ENCODE data around the gene ACAA1. TPM values are rescaled to one million over a fixed set of nuclear protein-coding genes. Genes with fewer than 3 reads are reported as not detected.

ACAA1 gene
- total and polyA plus RNA-seq, 9 of the 15 experiments (the other 6 are each of a cell fraction or from before 2014, with no cell fraction given): 4.0 to 88.9 (median 57.2) TPM

DNA sequence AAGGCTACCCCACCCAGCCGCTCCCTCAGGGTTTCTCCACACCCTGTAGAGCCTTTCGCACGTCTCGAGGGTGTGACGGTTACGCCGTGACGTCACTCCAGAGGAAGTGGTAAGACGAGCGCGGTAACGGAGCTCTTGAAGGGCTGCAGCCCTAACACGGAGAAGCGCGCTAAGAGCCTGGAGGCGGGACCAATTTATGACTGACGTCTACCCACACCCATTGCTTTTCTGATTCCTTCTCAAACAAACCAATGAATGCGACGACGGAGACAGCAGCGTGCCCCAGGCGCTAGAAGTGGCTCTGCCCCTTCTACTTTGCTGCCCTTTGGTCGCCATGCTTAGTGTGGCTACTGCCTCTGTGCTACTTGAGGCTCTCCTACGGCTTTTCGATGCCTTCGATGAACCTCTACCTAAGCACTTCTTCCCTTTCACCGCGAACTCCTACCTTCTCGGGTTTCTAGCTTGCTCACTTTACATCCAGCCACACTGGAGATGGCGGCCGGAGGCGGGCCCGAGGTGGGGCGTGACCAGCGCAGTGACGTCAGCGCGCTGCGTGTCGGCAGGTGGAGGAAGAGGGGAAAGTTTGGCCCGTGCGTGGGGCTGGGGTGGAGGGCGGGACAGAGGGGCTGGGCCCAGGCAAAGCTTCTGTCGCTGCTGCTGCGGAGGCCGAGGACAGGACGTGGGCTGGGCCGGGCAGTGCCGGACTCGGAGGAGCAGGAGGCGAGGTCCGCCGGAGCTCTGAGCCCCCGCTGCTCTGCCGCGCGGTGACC, 28.2 kb upstream of the ACAA1 start, which contains the start of gene OXSR1 (continued):
- TF ChIP-seq, protein P1, sequence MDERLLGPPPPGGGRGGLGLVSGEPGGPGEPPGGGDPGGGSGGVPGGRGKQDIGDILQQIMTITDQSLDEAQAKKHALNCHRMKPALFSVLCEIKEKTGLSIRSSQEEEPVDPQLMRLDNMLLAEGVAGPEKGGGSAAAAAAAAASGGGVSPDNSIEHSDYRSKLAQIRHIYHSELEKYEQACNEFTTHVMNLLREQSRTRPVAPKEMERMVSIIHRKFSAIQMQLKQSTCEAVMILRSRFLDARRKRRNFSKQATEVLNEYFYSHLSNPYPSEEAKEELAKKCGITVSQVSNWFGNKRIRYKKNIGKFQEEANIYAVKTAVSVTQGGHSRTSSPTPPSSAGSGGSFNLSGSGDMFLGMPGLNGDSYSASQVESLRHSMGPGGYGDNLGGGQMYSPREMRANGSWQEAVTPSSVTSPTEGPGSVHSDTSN (CRISPR knock-in tag; IDR thresholded peaks at IDR 0.05; ENCODE audit: low read depth): peak; percentile 77
- TF ChIP-seq, protein P1 (tag; conservative IDR thresholded peaks at IDR 0.05; ENCODE audit: low read depth): peak; percentile 99
- no peak; the same call in 1 of the 2 replicates for TF ChIP-seq BACH1 (tag; IDR thresholded peaks at IDR 0.05)
- peak; percentile 69 for TF ChIP-seq U2AF1 (optimal IDR thresholded peaks at IDR 0.05; ENCODE audit: low read depth, low read length)
- peak; percentile 99 for TF ChIP-seq KHSRP (IDR thresholded peaks at IDR 0.05)
- no peak for TF ChIP-seq ZSCAN32 (CRISPR knock-in tag; IDR thresholded peaks at IDR 0.05)
- TF ChIP-seq NCOA2 (IDR thresholded peaks at IDR 0.05; ENCODE audit: partially characterized antibody in 2 of 2): no peak
- peak; percentile 97 for TF ChIP-seq NFYB (IDR thresholded peaks at IDR 0.05; ENCODE audit: extremely low read depth, insufficient read length)
- no peak for TF ChIP-seq RBM17 (IDR thresholded peaks at IDR 0.05; ENCODE audit: borderline replicate concordance, low read depth, low read length)
- TF ChIP-seq, protein P2, sequence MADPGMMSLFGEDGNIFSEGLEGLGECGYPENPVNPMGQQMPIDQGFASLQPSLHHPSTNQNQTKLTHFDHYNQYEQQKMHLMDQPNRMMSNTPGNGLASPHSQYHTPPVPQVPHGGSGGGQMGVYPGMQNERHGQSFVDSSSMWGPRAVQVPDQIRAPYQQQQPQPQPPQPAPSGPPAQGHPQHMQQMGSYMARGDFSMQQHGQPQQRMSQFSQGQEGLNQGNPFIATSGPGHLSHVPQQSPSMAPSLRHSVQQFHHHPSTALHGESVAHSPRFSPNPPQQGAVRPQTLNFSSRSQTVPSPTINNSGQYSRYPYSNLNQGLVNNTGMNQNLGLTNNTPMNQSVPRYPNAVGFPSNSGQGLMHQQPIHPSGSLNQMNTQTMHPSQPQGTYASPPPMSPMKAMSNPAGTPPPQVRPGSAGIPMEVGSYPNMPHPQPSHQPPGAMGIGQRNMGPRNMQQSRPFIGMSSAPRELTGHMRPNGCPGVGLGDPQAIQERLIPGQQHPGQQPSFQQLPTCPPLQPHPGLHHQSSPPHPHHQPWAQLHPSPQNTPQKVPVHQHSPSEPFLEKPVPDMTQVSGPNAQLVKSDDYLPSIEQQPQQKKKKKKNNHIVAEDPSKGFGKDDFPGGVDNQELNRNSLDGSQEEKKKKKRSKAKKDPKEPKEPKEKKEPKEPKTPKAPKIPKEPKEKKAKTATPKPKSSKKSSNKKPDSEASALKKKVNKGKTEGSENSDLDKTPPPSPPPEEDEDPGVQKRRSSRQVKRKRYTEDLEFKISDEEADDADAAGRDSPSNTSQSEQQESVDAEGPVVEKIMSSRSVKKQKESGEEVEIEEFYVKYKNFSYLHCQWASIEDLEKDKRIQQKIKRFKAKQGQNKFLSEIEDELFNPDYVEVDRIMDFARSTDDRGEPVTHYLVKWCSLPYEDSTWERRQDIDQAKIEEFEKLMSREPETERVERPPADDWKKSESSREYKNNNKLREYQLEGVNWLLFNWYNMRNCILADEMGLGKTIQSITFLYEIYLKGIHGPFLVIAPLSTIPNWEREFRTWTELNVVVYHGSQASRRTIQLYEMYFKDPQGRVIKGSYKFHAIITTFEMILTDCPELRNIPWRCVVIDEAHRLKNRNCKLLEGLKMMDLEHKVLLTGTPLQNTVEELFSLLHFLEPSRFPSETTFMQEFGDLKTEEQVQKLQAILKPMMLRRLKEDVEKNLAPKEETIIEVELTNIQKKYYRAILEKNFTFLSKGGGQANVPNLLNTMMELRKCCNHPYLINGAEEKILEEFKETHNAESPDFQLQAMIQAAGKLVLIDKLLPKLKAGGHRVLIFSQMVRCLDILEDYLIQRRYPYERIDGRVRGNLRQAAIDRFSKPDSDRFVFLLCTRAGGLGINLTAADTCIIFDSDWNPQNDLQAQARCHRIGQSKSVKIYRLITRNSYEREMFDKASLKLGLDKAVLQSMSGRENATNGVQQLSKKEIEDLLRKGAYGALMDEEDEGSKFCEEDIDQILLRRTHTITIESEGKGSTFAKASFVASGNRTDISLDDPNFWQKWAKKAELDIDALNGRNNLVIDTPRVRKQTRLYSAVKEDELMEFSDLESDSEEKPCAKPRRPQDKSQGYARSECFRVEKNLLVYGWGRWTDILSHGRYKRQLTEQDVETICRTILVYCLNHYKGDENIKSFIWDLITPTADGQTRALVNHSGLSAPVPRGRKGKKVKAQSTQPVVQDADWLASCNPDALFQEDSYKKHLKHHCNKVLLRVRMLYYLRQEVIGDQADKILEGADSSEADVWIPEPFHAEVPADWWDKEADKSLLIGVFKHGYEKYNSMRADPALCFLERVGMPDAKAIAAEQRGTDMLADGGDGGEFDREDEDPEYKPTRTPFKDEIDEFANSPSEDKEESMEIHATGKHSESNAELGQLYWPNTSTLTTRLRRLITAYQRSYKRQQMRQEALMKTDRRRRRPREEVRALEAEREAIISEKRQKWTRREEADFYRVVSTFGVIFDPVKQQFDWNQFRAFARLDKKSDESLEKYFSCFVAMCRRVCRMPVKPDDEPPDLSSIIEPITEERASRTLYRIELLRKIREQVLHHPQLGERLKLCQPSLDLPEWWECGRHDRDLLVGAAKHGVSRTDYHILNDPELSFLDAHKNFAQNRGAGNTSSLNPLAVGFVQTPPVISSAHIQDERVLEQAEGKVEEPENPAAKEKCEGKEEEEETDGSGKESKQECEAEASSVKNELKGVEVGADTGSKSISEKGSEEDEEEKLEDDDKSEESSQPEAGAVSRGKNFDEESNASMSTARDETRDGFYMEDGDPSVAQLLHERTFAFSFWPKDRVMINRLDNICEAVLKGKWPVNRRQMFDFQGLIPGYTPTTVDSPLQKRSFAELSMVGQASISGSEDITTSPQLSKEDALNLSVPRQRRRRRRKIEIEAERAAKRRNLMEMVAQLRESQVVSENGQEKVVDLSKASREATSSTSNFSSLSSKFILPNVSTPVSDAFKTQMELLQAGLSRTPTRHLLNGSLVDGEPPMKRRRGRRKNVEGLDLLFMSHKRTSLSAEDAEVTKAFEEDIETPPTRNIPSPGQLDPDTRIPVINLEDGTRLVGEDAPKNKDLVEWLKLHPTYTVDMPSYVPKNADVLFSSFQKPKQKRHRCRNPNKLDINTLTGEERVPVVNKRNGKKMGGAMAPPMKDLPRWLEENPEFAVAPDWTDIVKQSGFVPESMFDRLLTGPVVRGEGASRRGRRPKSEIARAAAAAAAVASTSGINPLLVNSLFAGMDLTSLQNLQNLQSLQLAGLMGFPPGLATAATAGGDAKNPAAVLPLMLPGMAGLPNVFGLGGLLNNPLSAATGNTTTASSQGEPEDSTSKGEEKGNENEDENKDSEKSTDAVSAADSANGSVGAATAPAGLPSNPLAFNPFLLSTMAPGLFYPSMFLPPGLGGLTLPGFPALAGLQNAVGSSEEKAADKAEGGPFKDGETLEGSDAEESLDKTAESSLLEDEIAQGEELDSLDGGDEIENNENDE (IDR thresholded peaks at IDR 0.05; ENCODE audit: low read depth, low read length): no peak
- TF ChIP-seq NR1H2 (CRISPR knock-in tag; IDR thresholded peaks at IDR 0.05): no peak
- no peak for TF ChIP-seq ZNF561 (CRISPR knock-in tag; conservative IDR thresholded peaks at IDR 0.05)

All from K562 (cell line).